Fibroblast of pulmonary artery (primary cell): ENCODE data around the gene NKX6-1.

ENCODE experiments used
- DNase-seq: peaks from one replicate; pipeline ENCODE4 v3.0.0-alpha.2; 2010; ENCODE audit warnings: low read depth
- H3K4me3 ChIP-seq: replicated peaks from 2 replicates; pipeline ENCODE4 v1.5.1; 2011; ENCODE audit warnings: low read depth, mild to moderate bottlenecking, control low read depth, low read length, moderate library complexity
- CTCF ChIP-seq: IDR thresholded peaks from 2 replicates; pipeline ENCODE4 v1.5.1; 2011; ENCODE audit warnings: mild to moderate bottlenecking, control low read depth, low read length, inconsistent platforms; ENCODE audit errors: missing control alignments

NKX6-1 gene

GRCh38 chr4:84470204-84470785 lies 28.8 kb downstream of the NKX6-1 start:
- no peak overlapping the region for H3K4me3 ChIP-seq
- TF ChIP-seq CTCF = peak; percentile 15
- DNase-seq = no peak

GRCh38 chr4:84467601-84468000 lies 31.5 kb downstream of the NKX6-1 start:
- no peak overlapping the region for H3K4me3 ChIP-seq
- TF ChIP-seq CTCF = no peak
- DNase-seq = no peak

GRCh38 chr4:84459783-84460182 lies 39.3 kb downstream of the NKX6-1 start:
- H3K4me3 ChIP-seq = no peak overlapping the region
- DNase-seq = no peak
- TF ChIP-seq CTCF = no peak

GRCh38 chr4:84456157-84456556 lies 42.9 kb downstream of the NKX6-1 start:
- H3K4me3 ChIP-seq = no peak overlapping the region
- DNase-seq = no peak
- TF ChIP-seq CTCF = no peak

- no peak for TF ChIP-seq CTCF
- no peak for DNase-seq
- H3K4me3 ChIP-seq = no peak overlapping the region
These were observed 43.4 kb downstream of the NKX6-1 start for GRCh38 chr4:84455697-84456096.

- peak; percentile 12 for DNase-seq
- peak; percentile 52 for TF ChIP-seq CTCF
These were observed 47.5 kb downstream of the NKX6-1 start for GRCh38 chr4:84451546-84451945.

GRCh38 chr4:84443523-84443922 lies 55.6 kb downstream of the NKX6-1 start:
- H3K4me3 ChIP-seq = no peak overlapping the region
- TF ChIP-seq CTCF = no peak
- no peak for DNase-seq

More at GRCh38 chr4:84451546-84451945, 47.5 kb downstream of the NKX6-1 start:
- H3K4me3 ChIP-seq = no peak overlapping the region
